ENCODE measurements around the gene EGFLAM. TPM values are rescaled to one million over a fixed set of nuclear protein-coding genes. Genes with fewer than 3 reads are reported as not detected.

Gene EGFLAM
- total RNA-seq, 1 experiment from 2014 or later, result 0.33 TPM

DNA sequence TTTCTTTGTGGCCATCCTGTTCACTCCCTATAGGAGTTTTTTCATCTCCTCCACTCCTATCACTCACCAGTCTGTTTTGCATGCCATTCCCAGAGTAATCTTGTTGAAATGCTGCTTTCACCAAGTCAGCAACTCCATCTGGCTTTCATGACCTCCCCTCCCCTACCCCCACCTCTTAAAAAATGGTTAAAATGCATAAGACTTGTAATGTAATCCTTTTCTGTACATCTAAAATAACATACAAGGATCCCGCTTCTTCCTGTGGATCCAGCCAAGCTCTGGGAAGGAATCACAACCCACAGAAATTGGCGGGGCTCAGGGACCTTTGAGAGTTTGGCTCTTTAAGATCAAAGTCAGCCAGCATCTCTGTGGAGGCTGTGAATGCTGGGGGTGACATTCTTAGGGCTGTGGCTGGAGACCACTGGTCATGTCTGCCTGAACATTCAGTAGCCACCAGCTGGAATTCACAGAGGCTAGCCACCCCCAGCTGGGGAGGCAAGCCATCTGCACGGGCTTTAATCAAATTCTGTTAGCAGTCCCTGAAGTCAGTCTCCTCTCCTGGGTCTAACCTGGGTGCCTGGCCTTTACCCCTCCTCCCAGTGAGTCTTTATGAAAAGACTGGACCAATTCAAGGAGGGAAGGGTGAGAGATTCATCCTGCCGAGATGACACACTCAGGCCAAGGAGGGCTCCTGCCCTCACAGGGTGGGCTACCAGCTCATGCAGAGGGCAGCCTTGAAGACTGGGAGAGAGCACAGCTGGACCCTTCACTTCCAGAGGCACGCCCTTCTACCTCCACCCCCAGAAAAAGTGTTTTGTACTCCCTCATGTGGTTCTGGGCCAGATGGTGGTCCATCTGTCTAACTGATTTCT lies 165.2 kb downstream of the EGFLAM start:
- H2AK5ac ChIP-seq (ENCODE audit: insufficient read length, low read length), result no peak overlapping the region
- DNase-seq, result no peak

More for the DNA sequence above, 165.2 kb downstream of the EGFLAM start:
- peaks cover 5 to 21% of the 10 kb centered on the region in 2 experiments; a peak in 2 of 4 replicates for H3K4me1 Mint-ChIP-seq
- Histone ChIP-seq H3K4me2 (ENCODE audit: insufficient read depth, insufficient read length, low read length) (no peak overlapping the region), H2BK15ac (ENCODE audit: low read depth, low read length) (no peak overlapping the region), H2BK20ac (ENCODE audit: low read depth, low read length, poor library complexity, severe bottlenecking) (no peak overlapping the region), H3K14ac (ENCODE audit: insufficient read depth, low read length) (no peak overlapping the region), H4K91ac (ENCODE audit: insufficient read length, low read depth, low read length) (no peak overlapping the region), H2BK5ac (ENCODE audit: insufficient read length, low read length) (no peak overlapping the region), H3K79me1 (ENCODE audit: insufficient read depth, low read depth, low read length, poor library complexity, severe bottlenecking) (no peaks in the 10 kb centered on the region), H4K8ac (replicated peaks; ENCODE audit: insufficient read length, low read depth, low read length) (no peak overlapping the region), H3K9me3 (ENCODE audit: control insufficient read depth, low read depth, low read length) (no peaks in the 10 kb centered on the region), H4K5ac (ENCODE audit: insufficient read length, low read depth, low read length) (no peak overlapping the region), H3K23me2 (ENCODE audit: insufficient read length, low read depth, low read length, poor library complexity, severe bottlenecking) (no peaks in the 10 kb centered on the region), H3K18ac (ENCODE audit: insufficient read length, low read depth, low read length) (no peak overlapping the region), H3K4ac (ENCODE audit: low read depth, low read length) (no peak overlapping the region), H3T11ph (ENCODE audit: low read length) (no peak overlapping the region), H3K79me2 (ENCODE audit: insufficient read depth, low read length) (no peaks in the 10 kb centered on the region), H3K9ac (ENCODE audit: extremely low read depth, insufficient read length, low read length) (no peak overlapping the region), H2BK120ac (ENCODE audit: low read depth, low read length, poor library complexity, severe bottlenecking) (no peak overlapping the region), H3K56ac (ENCODE audit: insufficient read length, low read depth, low read length) (no peak overlapping the region), H3K27ac (ENCODE audit: insufficient read length, low read depth, low read length) (no peak overlapping the region), H3K4me1 (ENCODE audit: insufficient read depth, low read length) (no peaks in the 10 kb centered on the region; the same call in 1 of the 2 replicates), H4K20me1 (ENCODE audit: control insufficient read depth, insufficient read depth, insufficient read length) (no peaks in the 10 kb centered on the region), H2AFZ (ENCODE audit: low read length) (no peak overlapping the region), H3K23ac (ENCODE audit: insufficient read length, low read depth, low read length) (no peak overlapping the region), H2BK12ac (ENCODE audit: insufficient read length, low read depth, low read length) (no peak overlapping the region), H3K27me3 (ENCODE audit: insufficient read depth, low read length) (no peaks in the 10 kb centered on the region)
- TF ChIP-seq, protein P1, sequence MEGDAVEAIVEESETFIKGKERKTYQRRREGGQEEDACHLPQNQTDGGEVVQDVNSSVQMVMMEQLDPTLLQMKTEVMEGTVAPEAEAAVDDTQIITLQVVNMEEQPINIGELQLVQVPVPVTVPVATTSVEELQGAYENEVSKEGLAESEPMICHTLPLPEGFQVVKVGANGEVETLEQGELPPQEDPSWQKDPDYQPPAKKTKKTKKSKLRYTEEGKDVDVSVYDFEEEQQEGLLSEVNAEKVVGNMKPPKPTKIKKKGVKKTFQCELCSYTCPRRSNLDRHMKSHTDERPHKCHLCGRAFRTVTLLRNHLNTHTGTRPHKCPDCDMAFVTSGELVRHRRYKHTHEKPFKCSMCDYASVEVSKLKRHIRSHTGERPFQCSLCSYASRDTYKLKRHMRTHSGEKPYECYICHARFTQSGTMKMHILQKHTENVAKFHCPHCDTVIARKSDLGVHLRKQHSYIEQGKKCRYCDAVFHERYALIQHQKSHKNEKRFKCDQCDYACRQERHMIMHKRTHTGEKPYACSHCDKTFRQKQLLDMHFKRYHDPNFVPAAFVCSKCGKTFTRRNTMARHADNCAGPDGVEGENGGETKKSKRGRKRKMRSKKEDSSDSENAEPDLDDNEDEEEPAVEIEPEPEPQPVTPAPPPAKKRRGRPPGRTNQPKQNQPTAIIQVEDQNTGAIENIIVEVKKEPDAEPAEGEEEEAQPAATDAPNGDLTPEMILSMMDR (conservative IDR thresholded peaks at IDR 0.05), result no peak
- no peaks in the 10 kb centered on the region for H3K36me3 Mint-ChIP-seq (ENCODE audit: insufficient read depth in 1 of 3, low read depth in 3 of 3)
- H3K27me3 Mint-ChIP-seq (ENCODE audit: low read depth), result peaks cover 5% of the 10 kb centered on the region; the same call in 1 of the 2 replicates
- no CpG with 5 or more reads among the region's 5 CpGs for WGBS (ENCODE audit: extremely low coverage, insufficient read length, low lambda C conversion rate)
- H3K9me3 Mint-ChIP-seq, result no peaks in the 10 kb centered on the region
- H3K4me3 Mint-ChIP-seq, result no peak overlapping the region
- peak overlapping the region in 1 of 3 experiments; percentile 48; a peak in 1 of 7 replicates for H3K27ac Mint-ChIP-seq
